Measurements from ENCODE around the gene RASGRF1. TPM values are rescaled to one million over a fixed set of nuclear protein-coding genes. Genes with fewer than 3 reads are reported as not detected.

The RASGRF1 gene
- total RNA-seq, 2 experiments from 2014 or later = 3.0 to 4.5 TPM

Other genes with a start within 250 kb of the RASGRF1 start
- 152 and 276 TPM in 2 replicates for gene MORF4L1, start 217.9 kb downstream of the RASGRF1 start, total RNA-seq (2014; rRNA removed; shearing (Covaris generic))
- 284 and 286 TPM in 2 replicates for gene MORF4L1, start 217.9 kb downstream of the RASGRF1 start, total RNA-seq (2022)
- 26.9 and 27.4 TPM in 2 replicates for gene CTSH, start 145.7 kb downstream of the RASGRF1 start, total RNA-seq (2014; rRNA removed; shearing (Covaris generic))
- gene CTSH, start 145.7 kb downstream of the RASGRF1 start, total RNA-seq (2022) = 21.1 and 21.5 TPM in 2 replicates
- gene ANKRD34C, start 191.9 kb upstream of the RASGRF1 start, total RNA-seq (2014; rRNA removed; shearing (Covaris generic)) = not detected in 2 replicates
- not detected in 2 replicates for gene ANKRD34C, start 191.9 kb upstream of the RASGRF1 start, total RNA-seq (2022)
- 51.5 and 55.9 TPM in 2 replicates for gene TMED3, start 220.3 kb upstream of the RASGRF1 start, total RNA-seq (2014; rRNA removed; shearing (Covaris generic))
- gene TMED3, start 220.3 kb upstream of the RASGRF1 start, total RNA-seq (2022) = 31.5 and 33.2 TPM in 2 replicates

Data from OCI-LY7 (cell line).